ENCODE measurements around the gene RDH16.
"Not testable (repeated sequence)": the region's sequence is repeated elsewhere in the genome, so short reads cannot be mapped to it uniquely, and the experiment has no call there.

Gene RDH16

GRCh38 chr12:56988207-56988739 lies 30.9 kb upstream of the RDH16 start:
- no peak for DNase-seq

- DNase-seq: peak; percentile 37
Observed at GRCh38 chr12:56987551-56988053, 30.2 kb upstream of the RDH16 start.

DNA sequence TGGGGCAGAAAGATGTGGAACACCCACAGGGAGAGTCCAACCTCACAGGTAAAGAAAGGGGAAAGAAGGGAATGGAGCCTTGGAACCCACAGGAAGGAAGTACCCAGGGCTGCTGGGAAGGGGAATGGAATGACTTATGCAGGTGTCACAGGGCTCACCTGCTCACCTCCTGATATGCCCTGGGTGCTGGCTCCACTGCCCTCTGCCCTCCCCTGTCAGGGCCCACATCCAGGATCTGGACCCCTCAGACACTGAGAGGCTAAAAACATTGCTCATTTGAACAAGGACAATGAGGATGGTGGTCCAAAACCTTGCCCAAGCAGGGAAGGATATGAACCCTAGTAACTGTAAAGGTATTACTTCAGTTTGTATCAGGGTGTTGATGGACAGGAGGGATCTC lies 29.6 kb upstream of the RDH16 start:
- DNase-seq: no peak

DNA sequence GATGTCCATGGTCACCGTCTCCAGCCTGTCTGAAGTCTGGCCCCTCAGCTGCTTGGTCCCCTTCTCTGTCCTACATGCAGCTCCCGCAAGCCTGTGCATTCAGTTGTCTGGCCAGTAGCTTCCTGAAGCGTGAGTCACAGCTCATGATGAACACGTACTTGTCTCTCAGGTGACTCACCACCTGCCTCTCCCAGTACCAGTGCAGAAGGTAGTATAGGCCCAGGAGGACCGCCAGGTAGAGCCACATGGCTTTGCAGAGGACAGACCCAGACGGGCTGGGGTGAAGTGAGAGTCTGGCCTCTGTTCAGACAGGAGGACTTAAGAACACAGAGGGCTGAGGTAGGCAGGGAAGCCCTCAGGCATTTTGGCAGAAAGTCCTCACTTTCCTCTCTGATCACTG lies 28.3 kb upstream of the RDH16 start:
- not testable (repeated sequence) for DNase-seq

DNA sequence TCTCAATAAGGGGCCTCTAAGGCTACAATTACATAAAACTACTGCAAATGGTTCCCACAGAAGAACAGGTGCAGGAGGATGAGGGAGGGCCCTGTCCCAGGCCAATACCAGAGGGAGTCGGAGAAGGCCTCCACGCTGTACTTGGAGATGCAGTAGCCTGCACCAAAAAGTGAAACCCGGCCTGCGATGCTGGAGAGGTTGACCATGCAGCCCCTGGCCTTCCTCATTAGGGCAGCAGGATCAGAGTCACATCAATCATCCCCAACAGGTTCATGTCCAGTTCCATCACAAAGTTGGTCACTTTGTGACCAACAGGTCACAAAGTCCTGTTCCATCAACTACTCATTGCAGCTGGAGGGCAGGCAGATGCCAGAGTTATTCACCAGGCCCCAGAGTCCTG lies 26.0 kb upstream of the RDH16 start:
- DNase-seq: no peak

DNA sequence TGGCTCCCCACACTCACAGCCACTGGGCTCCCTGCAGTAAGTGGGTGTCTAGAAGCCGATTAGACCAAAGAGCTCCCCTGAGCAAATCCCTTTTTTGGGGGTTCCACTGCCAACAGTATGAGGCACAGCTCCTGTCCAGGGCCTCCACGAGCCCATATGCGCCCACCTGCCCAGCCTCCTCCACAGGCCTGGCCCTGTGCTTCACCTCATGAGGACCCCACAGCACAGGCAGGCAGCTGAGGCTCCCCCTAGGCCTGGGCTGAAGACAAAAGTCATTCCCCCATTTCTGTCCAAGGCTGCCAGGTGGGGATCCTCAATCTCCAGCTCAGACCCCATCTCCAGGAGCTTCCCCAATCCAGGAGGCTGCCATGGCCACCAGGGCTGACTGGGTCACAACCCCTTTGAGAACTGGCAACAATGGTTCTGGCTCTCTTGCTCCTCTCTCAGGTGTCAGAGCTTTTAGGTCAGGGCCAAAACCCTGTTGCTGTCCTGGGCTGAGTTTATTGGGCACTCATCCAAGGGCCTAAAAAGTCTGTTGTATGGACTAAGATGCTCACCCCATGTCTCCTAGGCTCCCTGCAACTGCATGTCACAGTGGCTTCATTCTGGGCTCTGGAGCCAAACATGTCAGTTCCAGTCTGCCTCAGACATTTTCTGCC lies 25.3 kb upstream of the RDH16 start:
- DNase-seq: not testable (repeated sequence)

DNA sequence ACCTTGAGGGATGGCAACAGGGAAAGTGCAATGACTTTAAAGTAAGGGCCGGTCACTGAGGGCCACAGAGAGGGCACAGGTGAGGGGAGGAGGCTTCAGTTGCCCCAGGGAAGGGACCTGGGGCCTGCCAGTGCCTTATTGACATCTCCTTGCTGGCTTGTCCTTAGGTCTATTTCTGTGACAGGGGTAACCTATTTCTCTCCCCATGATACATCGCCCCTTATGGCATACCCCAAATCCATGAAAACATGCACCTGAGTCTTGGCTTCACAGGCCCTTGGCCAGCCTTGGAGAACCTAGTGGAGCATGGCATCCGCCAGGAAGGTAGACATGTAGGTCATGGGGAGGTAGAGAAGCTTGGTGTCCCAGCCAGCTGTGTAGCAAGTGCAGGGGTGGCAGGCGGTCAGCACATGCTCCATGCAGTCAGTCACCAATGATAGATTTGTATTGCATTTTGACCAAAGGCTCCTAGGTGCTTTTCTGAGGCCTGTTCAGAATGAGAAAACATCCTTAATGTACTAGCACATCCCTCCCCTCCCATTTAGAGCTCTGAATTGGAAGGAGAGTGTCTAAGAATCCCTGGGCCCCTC lies 23.6 kb upstream of the RDH16 start:
- no peak for DNase-seq

GRCh38 chr12:56980268-56980667 lies 22.9 kb upstream of the RDH16 start:
- no peak for DNase-seq

- no peak for DNase-seq
Observed at GRCh38 chr12:56979628-56980027, 22.2 kb upstream of the RDH16 start.

- DNase-seq: no peak
Observed at GRCh38 chr12:56978397-56979138, 21.2 kb upstream of the RDH16 start.

DNA sequence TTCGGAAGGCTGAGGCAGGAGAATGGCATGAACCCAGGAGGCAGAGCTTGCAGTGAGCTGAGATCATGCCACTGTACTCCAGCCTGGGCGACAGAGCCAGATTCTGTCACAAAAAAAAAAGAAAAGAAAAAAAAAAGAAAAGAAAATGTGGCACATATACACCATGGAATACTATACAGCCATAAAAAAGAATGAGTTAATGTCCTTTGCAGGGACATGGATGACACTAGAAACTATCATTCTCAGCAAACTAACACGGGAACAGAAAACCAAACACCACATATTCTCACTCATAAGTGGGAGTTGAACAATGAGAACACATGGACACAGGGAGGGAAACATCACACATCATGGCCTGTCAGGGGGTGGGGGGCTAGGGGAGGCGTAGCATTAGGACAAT lies 20.0 kb upstream of the RDH16 start:
- DNase-seq: not testable (repeated sequence)

GRCh38 chr12:56974224-56974623 lies 16.8 kb upstream of the RDH16 start:
- DNase-seq: not testable (repeated sequence)

DNA sequence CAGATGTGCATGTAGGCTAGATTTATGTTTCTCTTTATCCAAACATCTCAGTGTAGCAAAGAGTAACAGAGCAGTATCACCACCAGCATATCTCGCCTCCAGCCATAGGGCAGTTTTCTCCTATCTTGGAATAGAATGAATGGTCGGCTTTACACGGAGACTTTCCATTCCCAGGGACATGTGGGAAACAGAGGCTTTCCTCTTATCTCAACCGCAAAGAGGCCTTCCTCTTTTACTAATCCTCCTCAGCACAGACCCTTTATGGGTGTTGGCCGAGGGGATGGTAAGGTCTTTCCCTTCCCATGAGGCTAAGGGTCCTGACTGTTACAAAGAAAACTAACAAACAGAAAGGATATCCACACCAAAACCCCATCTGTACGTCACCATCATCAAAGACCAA lies 11.5 kb upstream of the RDH16 start:
- not testable (repeated sequence) for DNase-seq

DNA sequence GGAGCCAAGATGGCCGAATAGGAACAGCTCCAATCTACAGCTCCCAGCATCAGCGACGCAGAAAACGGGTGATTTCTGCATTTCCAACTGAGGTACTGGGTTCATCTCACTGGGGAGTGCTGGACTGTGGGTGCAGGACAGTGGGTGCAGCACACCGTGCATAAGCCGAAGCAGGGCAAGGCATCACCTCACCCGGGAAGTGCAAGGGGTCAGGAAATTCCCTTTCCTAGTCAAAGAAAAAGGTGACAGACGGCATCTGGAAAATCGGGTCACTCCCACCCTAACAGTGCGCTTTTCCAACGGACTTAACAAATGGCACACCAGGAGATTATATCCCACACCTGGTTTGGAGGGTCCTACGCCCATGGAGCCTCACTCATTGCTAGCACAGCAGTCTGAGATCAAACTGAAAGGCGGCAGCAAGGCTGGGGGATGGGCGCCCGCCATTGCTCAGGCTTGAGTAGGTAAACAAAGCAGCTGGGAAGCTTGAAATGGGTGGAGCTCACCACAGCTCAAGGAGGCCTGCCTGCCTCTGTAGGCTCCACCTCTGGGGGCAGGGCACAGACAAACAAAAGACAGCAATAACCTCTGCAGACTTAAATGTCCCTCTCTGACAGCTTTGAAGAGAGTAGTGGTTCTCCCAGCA lies 8.7 kb upstream of the RDH16 start:
- not testable (repeated sequence) for DNase-seq

DNA sequence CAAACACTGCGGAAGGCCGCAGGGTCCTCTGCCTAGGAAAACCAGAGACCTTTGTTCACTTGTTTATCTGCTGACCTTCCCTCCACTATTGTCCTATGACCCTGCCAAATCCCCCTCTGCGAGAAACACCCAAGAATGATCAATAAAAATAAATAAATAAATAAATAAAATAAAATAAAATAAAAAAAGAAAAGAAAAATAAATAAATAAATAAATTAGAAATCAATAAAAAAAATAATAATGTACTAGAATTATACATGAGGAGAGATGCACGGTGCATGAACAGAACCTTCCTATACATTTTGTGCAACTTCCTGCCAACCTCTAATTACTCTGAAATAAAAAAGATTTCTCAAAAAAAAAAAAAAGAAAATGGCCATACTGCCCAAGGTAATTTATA lies 7.7 kb upstream of the RDH16 start:
- DNase-seq: not testable (repeated sequence)

- DNase-seq: not testable (repeated sequence)
Observed at GRCh38 chr12:56963557-56963956, 6.1 kb upstream of the RDH16 start.

GRCh38 chr12:56962247-56962646 lies 4.8 kb upstream of the RDH16 start:
- not testable (repeated sequence) for DNase-seq

GRCh38 chr12:56958422-56958821 lies 1.0 kb upstream of the RDH16 start:
- no peak for DNase-seq

- no peak for DNase-seq
Observed at GRCh38 chr12:56955631-56956256, 1.7 kb downstream of the RDH16 start.

GRCh38 chr12:56954958-56955355 lies 2.5 kb downstream of the RDH16 start:
- DNase-seq: no peak

GRCh38 chr12:56954057-56954957 lies 3.1 kb downstream of the RDH16 start:
- DNase-seq: no peak

- DNase-seq: no peak
Observed at GRCh38 chr12:56953314-56953713, 4.1 kb downstream of the RDH16 start.

Measured in NCI-H1105 (cell line).